OCI-LY1 (cell line): ENCODE results near the gene UBB.

ENCODE experiments used
- H2AFZ ChIP-seq: fragments of 200-600 bp; sonication (generic), shearing (Covaris generic); 2 replicates; pipeline ENCODE4 v1.6.0; 2014; ENCODE audit warnings: antibody characterized with exemption, mild to moderate bottlenecking, low read length
- H3F3A ChIP-seq: fragments of 200-600 bp; sonication (generic), shearing (Covaris generic); 2 replicates; pipeline ENCODE4 v1.6.0; 2014; ENCODE audit warnings: mild to moderate bottlenecking, antibody characterized with exemption, low read length, moderate library complexity; ENCODE audit not compliant: insufficient read depth
- H3K27ac ChIP-seq: fragments of 200-600 bp; sonication (generic); 2 replicates; pipeline ENCODE4 v1.5.1; 2014; ENCODE audit warnings: low read length, mixed run types, mild to moderate bottlenecking, low read depth; ENCODE audit not compliant: poor library complexity, severe bottlenecking
- H3K27me3 ChIP-seq: fragments of 200-600 bp; sonication (generic); 2 replicates; pipeline ENCODE4 v1.6.0; 2014; ENCODE audit warnings: antibody characterized with exemption, mild to moderate bottlenecking, low read length, moderate library complexity; ENCODE audit not compliant: insufficient read depth
- H3K36me3 ChIP-seq: fragments of 200-600 bp; sonication (generic); 2 replicates; pipeline ENCODE4 v1.6.1; 2014; ENCODE audit warnings: mild to moderate bottlenecking, antibody characterized with exemption, low read length, moderate library complexity, mixed read lengths; ENCODE audit not compliant: insufficient read depth
- H3K4me1 ChIP-seq: fragments of 200-600 bp; sonication (generic); 2 replicates; pipeline ENCODE4 v1.5.1; 2014; ENCODE audit warnings: mild to moderate bottlenecking, low read length, moderate library complexity; ENCODE audit not compliant: insufficient read depth, severe bottlenecking
- H3K4me2 ChIP-seq: fragments of 200-600 bp; sonication (generic), shearing (Covaris generic); 2 replicates; pipeline ENCODE4 v1.6.1; 2014; ENCODE audit warnings: low read length
- H3K4me3 ChIP-seq: fragments of 200-600 bp; sonication (generic); 2 replicates; pipeline ENCODE4 v1.5.1; 2014; ENCODE audit warnings: low read length, low read depth, mild to moderate bottlenecking, mixed read lengths; ENCODE audit not compliant: poor library complexity, severe bottlenecking
- H3K79me2 ChIP-seq: fragments of 200-600 bp; shearing (Covaris generic); 2 replicates; pipeline ENCODE4 v1.6.1; 2016; ENCODE audit warnings: mixed run types, low read length, mixed read lengths; ENCODE audit not compliant: insufficient read depth
- H3K9ac ChIP-seq: fragments of 200-600 bp; sonication (generic), shearing (Covaris generic); 2 replicates; pipeline ENCODE4 v1.6.1; 2014; ENCODE audit warnings: mild to moderate bottlenecking, low read length, mixed read lengths
- H3K9me2 ChIP-seq: fragments of 200-600 bp; sonication (generic), shearing (Covaris generic); 2 replicates; pipeline ENCODE4 v1.6.1; 2014; ENCODE audit warnings: low read depth, mild to moderate bottlenecking, low read length, mixed read lengths
- H3K9me3 ChIP-seq: fragments of 200-600 bp; shearing (Covaris generic); 2 replicates; pipeline ENCODE4 v1.6.1; 2014; ENCODE audit warnings: low read length, mixed read lengths
- H4K20me1 ChIP-seq: fragments of 200-600 bp; sonication (generic), shearing (Covaris generic); 2 replicates; pipeline ENCODE4 v1.6.0; 2016; ENCODE audit warnings: mild to moderate bottlenecking, low read length; ENCODE audit not compliant: insufficient read depth
- EZH2 ChIP-seq: fragments of 200-600 bp; sonication (generic), shearing (Covaris generic); IDR thresholded peaks from 2 replicates; pipeline ENCODE4 v1.8.0; 2017; ENCODE audit warnings: borderline replicate concordance, mixed run types, mild to moderate bottlenecking, antibody characterized with exemption, low read length, moderate library complexity, mixed read lengths
- TF ChIP-seq, protein P1 (sequence below): fragments of 200-600 bp; sonication (generic), shearing (Covaris generic); IDR thresholded peaks from 2 replicates; pipeline ENCODE4 v1.5.1; 2017; ENCODE audit warnings: mild to moderate bottlenecking, antibody characterized with exemption, low read length, moderate library complexity, mixed read lengths

The UBB gene

DNA sequence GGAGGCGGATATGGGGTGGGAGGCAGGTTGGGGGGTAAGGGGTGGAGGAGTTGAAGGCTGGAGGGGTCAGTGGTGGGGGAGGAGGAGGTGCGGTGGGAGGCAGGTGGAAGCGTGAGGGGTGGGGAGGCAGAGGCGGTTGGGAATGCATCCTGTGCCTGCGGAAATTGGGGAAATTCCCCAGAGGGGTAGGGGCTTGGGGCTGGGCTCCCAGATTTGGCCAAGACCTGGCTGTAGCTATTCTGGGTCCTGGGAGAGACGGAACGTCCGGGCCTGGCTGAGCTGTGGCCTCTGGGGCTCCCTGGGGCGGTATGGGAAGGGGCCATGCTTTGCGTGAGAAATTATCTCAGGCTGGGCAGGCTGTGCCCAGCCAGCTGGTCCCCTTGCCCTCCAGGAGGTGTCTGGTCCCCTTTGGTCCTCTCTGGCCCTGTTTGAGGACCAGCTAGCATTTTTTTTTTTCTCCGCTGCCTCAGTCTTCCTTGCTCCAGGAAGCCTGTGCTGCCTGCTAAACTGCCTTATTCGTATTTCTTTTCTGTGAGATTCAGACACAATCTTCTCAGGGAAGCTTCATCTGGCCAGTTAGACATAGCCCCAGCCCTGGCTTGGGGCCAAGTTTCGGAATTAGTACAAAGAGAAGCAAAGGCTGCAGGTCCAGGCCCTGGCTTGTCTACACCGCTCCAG lies 27.2 kb downstream of the UBB start:
- H3K4me3 ChIP-seq, result peak overlapping the region; percentile 27
- H3K27ac ChIP-seq, result peak overlapping the region; percentile 88

DNA sequence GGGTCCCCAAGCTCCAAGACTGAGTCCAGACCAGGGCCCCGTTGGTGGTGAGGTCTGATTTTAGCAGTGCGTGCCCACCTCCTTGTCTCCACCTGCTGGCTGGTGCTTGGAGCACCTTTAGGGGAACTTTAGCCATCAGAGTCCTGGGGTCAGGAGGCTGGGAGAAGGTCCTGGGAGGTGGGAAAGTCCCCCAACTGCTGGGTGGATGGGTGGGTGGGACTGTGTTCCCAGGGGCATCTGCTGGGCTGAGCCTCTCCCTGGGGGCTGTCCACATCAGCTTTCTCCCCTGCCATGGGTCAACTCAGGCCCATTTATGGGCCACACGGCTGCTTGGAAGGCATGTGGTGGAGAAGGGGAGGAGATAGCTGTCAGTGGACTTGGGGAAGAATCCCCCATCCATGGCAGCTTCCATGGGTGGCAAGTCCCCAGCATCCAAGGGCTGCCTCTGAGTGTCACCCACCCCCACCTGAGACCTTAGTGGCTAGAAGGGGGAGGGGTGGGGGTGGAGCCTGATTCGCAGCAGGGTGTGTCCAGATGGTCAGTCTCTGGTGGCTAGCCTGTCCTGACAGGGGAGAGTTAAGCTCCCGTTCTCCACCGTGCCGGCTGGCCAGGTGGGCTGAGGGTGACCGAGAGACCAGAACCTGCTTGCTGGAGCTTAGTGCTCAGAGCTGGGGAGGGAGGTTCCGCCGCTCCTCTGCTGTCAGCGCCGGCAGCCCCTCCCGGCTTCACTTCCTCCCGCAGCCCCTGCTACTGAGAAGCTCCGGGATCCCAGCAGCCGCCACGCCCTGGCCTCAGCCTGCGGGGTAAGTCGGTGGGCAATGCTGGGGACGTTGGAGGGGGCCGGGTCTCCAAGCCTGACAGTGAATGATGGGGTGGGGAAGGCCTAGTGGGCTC lies 34.4 kb downstream of the UBB start, which contains the start of gene TRPV2:
TRPV2 (plus strand) TSS at position 541 of the 894 bp plus-strand sequence. CDS start 2,098 bp downstream, outside the sequence.
- Histone ChIP-seq H3K79me2 (no peaks in the 10 kb centered on the region), H3K4me1 (peaks cover 29% of the 10 kb centered on the region), H4K20me1 (no peaks in the 10 kb centered on the region), H3K27me3 (no peaks in the 10 kb centered on the region), H3F3A (no peaks in the 10 kb centered on the region), H3K9me3 (no peaks in the 10 kb centered on the region), H3K4me2 (peak within 1 kb of the TSS; percentile 85), H3K4me3 (peak within 1 kb of the TSS; percentile 81), H3K36me3 (peaks cover 25% of the 10 kb centered on the region; the same call in 1 of the 2 replicates), H3K27ac (peak within 1 kb of the TSS; percentile 89), H3K9me2 (no peaks in the 10 kb centered on the region), H3K9ac (peak within 1 kb of the TSS; percentile 83), H2AFZ (no peak within 1 kb of the TSS)
- TF ChIP-seq EZH2, result no peak
- TF ChIP-seq, protein P1, sequence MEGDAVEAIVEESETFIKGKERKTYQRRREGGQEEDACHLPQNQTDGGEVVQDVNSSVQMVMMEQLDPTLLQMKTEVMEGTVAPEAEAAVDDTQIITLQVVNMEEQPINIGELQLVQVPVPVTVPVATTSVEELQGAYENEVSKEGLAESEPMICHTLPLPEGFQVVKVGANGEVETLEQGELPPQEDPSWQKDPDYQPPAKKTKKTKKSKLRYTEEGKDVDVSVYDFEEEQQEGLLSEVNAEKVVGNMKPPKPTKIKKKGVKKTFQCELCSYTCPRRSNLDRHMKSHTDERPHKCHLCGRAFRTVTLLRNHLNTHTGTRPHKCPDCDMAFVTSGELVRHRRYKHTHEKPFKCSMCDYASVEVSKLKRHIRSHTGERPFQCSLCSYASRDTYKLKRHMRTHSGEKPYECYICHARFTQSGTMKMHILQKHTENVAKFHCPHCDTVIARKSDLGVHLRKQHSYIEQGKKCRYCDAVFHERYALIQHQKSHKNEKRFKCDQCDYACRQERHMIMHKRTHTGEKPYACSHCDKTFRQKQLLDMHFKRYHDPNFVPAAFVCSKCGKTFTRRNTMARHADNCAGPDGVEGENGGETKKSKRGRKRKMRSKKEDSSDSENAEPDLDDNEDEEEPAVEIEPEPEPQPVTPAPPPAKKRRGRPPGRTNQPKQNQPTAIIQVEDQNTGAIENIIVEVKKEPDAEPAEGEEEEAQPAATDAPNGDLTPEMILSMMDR, result peak; percentile 94

More for the DNA sequence above, 27.2 kb downstream of the UBB start:
- H3K79me2 ChIP-seq, result no peaks in the 10 kb centered on the region
- peaks cover 25% of the 10 kb centered on the region for H3K4me1 ChIP-seq
- peak overlapping the region; percentile 49; the same call in 1 of the 2 replicates for H3K4me2 ChIP-seq
- 0 out of 2 replicates have a peak, but pooled peaks cover 4% of the 10 kb centered on the region for H3F3A ChIP-seq
- no peak overlapping the region for H2AFZ ChIP-seq
- TF ChIP-seq EZH2, result no peak
- TF ChIP-seq, protein P1, result no peak
- no peaks in the 10 kb centered on the region for H3K9me3 ChIP-seq
- no peaks in the 10 kb centered on the region for H3K27me3 ChIP-seq
- no peaks in the 10 kb centered on the region for H4K20me1 ChIP-seq
- no peaks in the 10 kb centered on the region for H3K36me3 ChIP-seq
- no peaks in the 10 kb centered on the region for H3K9me2 ChIP-seq
- no peak overlapping the region; the same call in 1 of the 2 replicates for H3K9ac ChIP-seq

DNA sequence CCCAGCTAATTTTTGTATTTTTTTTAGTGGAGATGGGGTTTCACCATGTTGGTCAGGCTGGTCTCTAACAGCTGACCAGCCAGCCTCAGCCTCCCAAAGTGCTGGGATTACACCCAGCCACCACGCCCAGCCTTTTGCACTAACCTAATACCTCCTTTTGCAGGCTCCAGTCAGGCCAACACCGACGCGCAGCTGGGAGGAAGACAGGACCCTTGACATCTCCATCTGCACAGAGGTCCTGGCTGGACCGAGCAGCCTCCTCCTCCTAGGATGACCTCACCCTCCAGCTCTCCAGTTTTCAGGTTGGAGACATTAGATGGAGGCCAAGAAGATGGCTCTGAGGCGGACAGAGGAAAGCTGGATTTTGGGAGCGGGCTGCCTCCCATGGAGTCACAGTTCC lies 36.5 kb downstream of the UBB start:
- H3K79me2 ChIP-seq, result no peaks in the 10 kb centered on the region
- H3K9ac ChIP-seq, result no peak overlapping the region
- H3K4me3 ChIP-seq, result no peak overlapping the region
- H2AFZ ChIP-seq, result no peak overlapping the region
- H3K27ac ChIP-seq, result peak overlapping the region; percentile 89
- no peaks in the 10 kb centered on the region for H4K20me1 ChIP-seq
- H3K36me3 ChIP-seq, result peaks cover 25% of the 10 kb centered on the region; the same call in 1 of the 2 replicates
- no peaks in the 10 kb centered on the region for H3K9me2 ChIP-seq
- TF ChIP-seq, protein P1, result no peak
- no peak for TF ChIP-seq EZH2
- peaks cover 29% of the 10 kb centered on the region for H3K4me1 ChIP-seq
- H3K27me3 ChIP-seq, result no peaks in the 10 kb centered on the region
- no peak overlapping the region for H3K4me2 ChIP-seq
- H3F3A ChIP-seq, result no peaks in the 10 kb centered on the region
- H3K9me3 ChIP-seq, result no peaks in the 10 kb centered on the region
